AG09309 (cell line): ENCODE measurements around the gene ELAVL2.

Experiments
- DNase-seq: peaks from one replicate; pipeline ENCODE4 v3.0.0-alpha.2; 2010; ENCODE audit warnings: low read depth
- H3K4me3 ChIP-seq: 2 replicates; pipeline ENCODE4 v1.5.1; 2011; ENCODE audit warnings: mild to moderate bottlenecking, low read depth, low read length, moderate library complexity; ENCODE audit not compliant: control insufficient read depth
- CTCF ChIP-seq: IDR thresholded peaks from 2 replicates; pipeline ENCODE4 v1.5.1; 2011; ENCODE audit warnings: mild to moderate bottlenecking, low read depth, low read length, inconsistent platforms; ENCODE audit not compliant: insufficient read depth, control insufficient read depth; ENCODE audit errors: missing control alignments

The ELAVL2 gene

DNA sequence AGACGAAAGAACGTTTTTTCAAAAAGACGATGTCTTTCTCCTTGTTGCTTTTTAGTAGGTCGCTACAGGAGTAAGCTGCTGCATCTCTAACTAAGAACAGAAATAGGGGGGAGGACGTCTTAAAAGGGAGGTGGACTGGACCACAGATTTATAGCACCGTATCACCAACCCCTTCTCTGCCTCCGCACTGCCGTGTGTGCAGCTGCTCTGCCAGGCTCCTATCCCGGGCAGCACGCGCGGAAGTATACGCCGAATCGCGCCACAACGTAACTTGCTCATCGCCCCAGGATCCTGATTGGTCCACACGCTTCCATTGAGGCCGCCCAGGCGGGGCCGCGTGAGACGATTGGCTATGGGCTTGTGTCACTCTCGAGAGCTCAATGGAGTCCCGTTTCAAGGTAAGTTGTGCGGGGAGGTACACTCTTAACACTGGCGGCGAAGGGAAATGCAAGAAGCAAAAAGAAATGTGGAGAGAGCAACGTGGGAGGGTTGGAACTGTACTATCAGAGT is at the start of gene ELAVL2:
TSS of gene ELAVL2 (minus strand) at position 121 of the 510 bp plus-strand sequence. CDS start 64,006 bp downstream, outside the sequence.
- DNase-seq, result peak; percentile 85
- H3K4me3 ChIP-seq, result peak within 1 kb of the TSS; percentile 32
- no peak for TF ChIP-seq CTCF

GRCh38 chr9:23858234-23858633 is 32.2 kb upstream of the ELAVL2 start:
- DNase-seq, result no peak
- TF ChIP-seq CTCF, result no peak
- no peak overlapping the region for H3K4me3 ChIP-seq

GRCh38 chr9:23855873-23856604 is 30.0 kb upstream of the ELAVL2 start:
- DNase-seq, result no peak

DNA sequence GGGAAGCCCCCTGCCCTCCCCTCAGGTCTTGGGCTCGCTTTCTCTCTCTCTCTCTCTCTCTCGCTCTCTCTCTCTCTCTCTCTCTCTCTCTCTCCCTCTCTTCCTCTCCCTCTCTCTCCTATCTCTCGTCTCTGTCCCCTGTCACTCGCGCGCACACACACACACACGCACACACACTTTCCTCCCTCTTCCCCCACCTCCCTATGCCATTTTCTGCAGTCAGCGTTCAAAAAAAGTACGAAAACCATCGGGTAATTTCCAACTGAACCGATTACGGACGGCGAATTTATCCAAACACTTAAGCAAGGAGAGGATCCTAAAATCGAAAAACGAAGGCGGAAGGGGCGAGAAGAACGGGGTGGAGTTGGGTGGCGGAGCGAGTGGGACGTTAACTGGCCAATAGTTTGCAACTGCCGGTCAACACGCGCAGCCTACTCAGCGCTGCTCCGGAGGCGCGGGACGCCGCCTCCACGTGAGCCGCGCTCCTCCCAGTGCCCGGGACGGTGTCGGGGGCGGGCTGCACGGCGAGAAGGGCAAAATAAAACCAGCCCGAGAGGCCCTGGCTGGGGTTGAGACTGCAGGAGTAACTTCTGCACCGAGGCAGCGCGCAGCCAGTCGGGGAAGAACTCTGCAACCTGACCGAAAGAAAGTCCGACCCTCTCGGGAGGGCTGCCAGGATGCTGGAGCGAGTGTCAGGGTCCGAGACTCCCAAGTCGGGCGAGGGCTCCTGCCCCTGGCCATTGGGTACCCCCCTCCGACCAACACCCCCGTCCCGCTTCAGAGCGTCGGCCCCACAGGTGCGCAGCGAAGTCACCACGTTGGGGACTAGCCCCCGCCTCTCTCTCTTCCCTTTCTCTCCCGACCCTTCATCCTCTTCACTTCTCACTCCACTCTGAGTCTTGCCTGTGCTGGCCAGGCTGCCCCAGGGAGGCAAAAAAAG is 24.9 kb upstream of the ELAVL2 start:
- no peak for TF ChIP-seq CTCF
- no peak for DNase-seq
- no peak overlapping the region for H3K4me3 ChIP-seq

More at GRCh38 chr9:23855873-23856604, 30.0 kb upstream of the ELAVL2 start:
- no peak for TF ChIP-seq CTCF
- H3K4me3 ChIP-seq, result no peak overlapping the region

- no peak overlapping the region for H3K4me3 ChIP-seq
- TF ChIP-seq CTCF, result no peak
- no peak for DNase-seq
These were observed 24.2 kb upstream of the ELAVL2 start for GRCh38 chr9:23850242-23850689.

DNA sequence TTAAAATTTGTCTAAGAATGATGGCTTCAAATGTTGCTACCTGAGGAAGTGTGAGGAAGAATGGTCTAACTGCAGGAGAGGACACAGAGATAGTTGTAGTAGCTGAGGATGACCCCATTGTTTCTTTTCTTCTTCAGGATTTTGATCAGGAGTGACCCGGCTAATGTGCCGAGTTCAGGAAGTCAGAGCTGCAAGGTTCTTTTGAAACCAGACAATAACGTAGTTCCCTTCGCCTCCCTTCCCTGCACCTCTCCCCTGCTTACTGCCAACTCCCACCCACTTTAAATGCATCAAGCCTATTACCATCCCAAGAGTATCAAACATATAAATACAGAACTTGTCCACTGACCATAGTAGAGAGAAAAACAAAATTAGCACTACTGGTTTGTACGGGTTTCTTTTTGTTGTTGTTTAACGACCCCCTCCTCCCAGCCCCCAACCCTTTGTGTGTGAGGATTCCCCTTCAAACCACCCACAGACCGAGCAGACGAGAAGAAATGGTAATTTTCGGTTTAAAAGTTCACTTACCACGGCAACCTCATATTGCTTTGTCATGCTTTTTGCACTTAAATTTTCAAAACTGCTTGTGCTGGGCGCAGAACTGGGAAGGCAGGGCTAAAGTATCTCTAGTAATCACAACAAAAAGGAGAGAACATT is 23.5 kb upstream of the ELAVL2 start:
- no peak for DNase-seq
- no peak overlapping the region for H3K4me3 ChIP-seq
- no peak for TF ChIP-seq CTCF
